CD14-positive monocyte (primary cell): ENCODE data around the gene STX4. TPM values are rescaled to one million over a fixed set of nuclear protein-coding genes. Genes with fewer than 3 reads are reported as not detected.

Experiments
- DNase-seq, 3 donors: peaks; one replicate each; pipeline ENCODE4 v3.0.0-alpha.2; 2011 to 2022
- H2AFZ ChIP-seq: 2 replicates; pipeline ENCODE4 v1.6.0; 2012; ENCODE audit warnings: mild to moderate bottlenecking, low read depth, low read length, inconsistent platforms; ENCODE audit not compliant: insufficient read depth, poor library complexity, severe bottlenecking
- H3K27ac ChIP-seq, 2 donors: 1 replicate in 1 of 2; 2 replicates in 1 of 2; pipeline ENCODE4 v1.5.1; 2012 to 2013; ENCODE audit warnings: low read length in 2 of 2, control low read depth in 1 of 2, inconsistent platforms in 1 of 2, low read depth in 1 of 2, mild to moderate bottlenecking in 1 of 2
- H3K27me3 ChIP-seq, 2 donors: one replicate each; pipeline versions ENCODE4 v1.6.0 to v1.6.1; 2011 to 2013; ENCODE audit warnings: low read length in 2 of 2; ENCODE audit not compliant: control insufficient read depth in 2 of 2, insufficient read depth in 2 of 2
- H3K36me3 ChIP-seq, 2 donors: replicated peaks in 1 of 2; 1 replicate in 1 of 2; 2 replicates in 1 of 2; pipeline versions ENCODE4 v1.5.1 to v1.6.1; 2012 to 2013; ENCODE audit warnings: low read length in 2 of 2, control low read depth in 1 of 2, inconsistent platforms in 1 of 2, mild to moderate bottlenecking in 1 of 2; ENCODE audit not compliant: insufficient read depth in 2 of 2, control insufficient read depth in 1 of 2
- H3K4me1 ChIP-seq, 2 donors: 1 replicate in 1 of 2; 2 replicates in 1 of 2; pipeline versions ENCODE4 v1.5.1 to v1.6.1; 2012 to 2013; ENCODE audit warnings: low read length in 2 of 2, control low read depth in 1 of 2, inconsistent platforms in 1 of 2, mild to moderate bottlenecking in 1 of 2, moderate library complexity in 1 of 2; ENCODE audit not compliant: insufficient read depth in 2 of 2, control insufficient read depth in 1 of 2
- H3K4me2 ChIP-seq: replicated peaks from 2 replicates; pipeline ENCODE3; 2012; ENCODE audit warnings: low read length, moderate library complexity, mild to moderate bottlenecking; ENCODE audit not compliant: poor library complexity, severe bottlenecking; ENCODE audit errors: extremely low read depth
- H3K4me3 ChIP-seq, 3 experiments: fragments of 200-600 bp in 1 of 3; sonication (generic) in 1 of 3; replicated peaks in 1 of 3; 1 replicate in 2 of 3; 2 replicates in 1 of 3; pipeline ENCODE4 v1.5.1; 2011 to 2013; ENCODE audit warnings: low read length in 3 of 3, mild to moderate bottlenecking in 3 of 3, control low read depth in 2 of 3, low read depth in 2 of 3, inconsistent platforms in 1 of 3, moderate library complexity in 1 of 3
- H3K79me2 ChIP-seq: 2 replicates; pipeline ENCODE4 v1.6.0; 2012; ENCODE audit warnings: mild to moderate bottlenecking, control low read depth, inconsistent platforms, low read length, moderate library complexity; ENCODE audit not compliant: insufficient read depth
- H3K9ac ChIP-seq: 2 replicates; pipeline ENCODE4 v1.6.0; 2017; ENCODE audit warnings: low read length, mild to moderate bottlenecking; ENCODE audit not compliant: insufficient read depth, poor library complexity, severe bottlenecking
- H3K9me3 ChIP-seq, 2 donors: replicated peaks in 1 of 2; 1 replicate in 1 of 2; 2 replicates in 1 of 2; pipeline versions ENCODE4 v1.5.1 to v1.6.1; 2012 to 2013; ENCODE audit warnings: low read length in 2 of 2, control low read depth in 1 of 2; ENCODE audit not compliant: control insufficient read depth in 1 of 2, insufficient read depth in 1 of 2
- H4K20me1 ChIP-seq: 2 replicates; pipeline ENCODE4 v1.6.0; 2012; ENCODE audit warnings: mild to moderate bottlenecking, low read length, control low read depth, moderate library complexity; ENCODE audit not compliant: insufficient read depth
- H3K27ac Mint-ChIP-seq, 7 donors: one replicate each; pipeline ENCODE4 v1.8.0; 2020; ENCODE audit warnings: mild to moderate bottlenecking in 7 of 7, mixed read lengths in 7 of 7, moderate library complexity in 6 of 7, inconsistent platforms in 2 of 7
- H3K27me3 Mint-ChIP-seq, 3 donors: one replicate each; pipeline ENCODE4 v1.8.0; 2021 to 2022; ENCODE audit warnings: low read depth in 3 of 3, mild to moderate bottlenecking in 3 of 3, mixed read lengths in 3 of 3, moderate library complexity in 3 of 3, inconsistent platforms in 1 of 3
- H3K36me3 Mint-ChIP-seq, 2 donors: one replicate each; pipeline ENCODE4 v1.8.0; 2020; ENCODE audit warnings: mixed read lengths in 2 of 2, inconsistent platforms in 1 of 2, mild to moderate bottlenecking in 1 of 2
- H3K4me1 Mint-ChIP-seq: one replicate; pipeline ENCODE4 v1.8.0; 2020; ENCODE audit warnings: mild to moderate bottlenecking, mixed read lengths
- H3K4me3 Mint-ChIP-seq, 2 donors: one replicate each; pipeline ENCODE4 v1.8.0; 2020; ENCODE audit warnings: mild to moderate bottlenecking in 2 of 2, mixed read lengths in 2 of 2, moderate library complexity in 1 of 2
- H3K9me3 Mint-ChIP-seq, 7 donors: one replicate each; pipeline ENCODE4 v1.8.0; 2020 to 2022; ENCODE audit warnings: mixed read lengths in 7 of 7, mild to moderate bottlenecking in 6 of 7, moderate library complexity in 6 of 7, inconsistent platforms in 2 of 7
- WGBS: methylation state at CpG from one replicate; pipeline ENCODE4 v1.1.5; 2013; ENCODE audit warnings: missing lambda C conversion rate; ENCODE audit not compliant: insufficient coverage; 5-methylcytosine and 5-hydroxymethylcytosine counted together
- intact Hi-C, 2 donors: fragments of 100-400 bp; cut with micrococcal nuclease; formaldehyde crosslinking; loops; one replicate each; pipeline versions ENCODE4 v1.15.0 to v1.15.1; 2023
- polyA plus RNA-seq, 3 donors: library from polyadenylated mRNA; depleted of rRNA in 1 of 3; unstranded in 2 of 3; stranded (reverse) in 1 of 3; fragments of 300-500 nt in 2 of 3; fragments of >200 nt in 1 of 3; fragmentation: Illumina TruSeq in 2 of 3; gene quantifications; 1 replicate in 2 of 3; 2 replicates in 1 of 3; pipeline ENCODE4 v1.2.3, GENCODE V29; 2012 to 2021
- TF ChIP-seq, protein P1 (sequence below): fragments of 200-600 bp; IDR thresholded peaks from one replicate; pipeline ENCODE4 v1.8.0; 2022; ENCODE audit warnings: antibody characterized with exemption, mild to moderate bottlenecking

STX4 gene
- polyA plus RNA-seq, 3 donors = 18.6 to 186 (median 21.8) TPM

DNA sequence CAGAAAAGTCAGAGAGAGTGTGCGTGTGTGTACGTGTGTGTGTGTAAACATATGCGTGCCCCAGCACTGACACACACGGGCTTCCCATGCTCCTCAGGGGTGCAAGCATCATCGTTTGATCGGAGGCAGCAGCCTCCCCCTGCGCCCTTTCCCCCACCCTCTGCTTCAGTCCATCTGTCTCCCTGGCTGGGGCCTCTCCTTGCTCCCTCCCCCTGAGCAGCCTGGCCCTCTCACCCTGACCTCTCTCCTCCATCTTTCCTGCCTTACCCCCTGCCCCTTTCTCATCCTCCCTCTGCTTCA, 27.3 kb upstream of the STX4 start:
- no peaks in the 10 kb centered on the region for H3K36me3 ChIP-seq
- H4K20me1 ChIP-seq = no peaks in the 10 kb centered on the region
- H3K4me3 ChIP-seq = no peak overlapping the region
- WGBS = 76% methylated on average over 7 of the region's 7 CpGs
- no peaks in the 10 kb centered on the region for H3K79me2 ChIP-seq
- peaks cover 3% of the 10 kb centered on the region for H3K4me1 Mint-ChIP-seq
- H3K9me3 Mint-ChIP-seq = peaks cover 0 to 6% (median 3%) of the 10 kb centered on the region in 7 donors
- intact Hi-C loops = no loop called here
- H3K9ac ChIP-seq = no peak overlapping the region
- no peak overlapping the region for H3K27ac Mint-ChIP-seq
- H3K27ac ChIP-seq = no peak overlapping the region
- peaks cover 4 to 23% of the 10 kb centered on the region in 2 donors for H3K27me3 ChIP-seq
- H3K9me3 ChIP-seq = no peaks in the 10 kb centered on the region
- peaks cover 30 to 51% (median 32%) of the 10 kb centered on the region in 3 donors for H3K27me3 Mint-ChIP-seq
- no peak overlapping the region for H3K4me2 ChIP-seq
- peaks cover 0 to 5% of the 10 kb centered on the region in 2 donors for H3K36me3 Mint-ChIP-seq
- no peaks in the 10 kb centered on the region for H3K4me1 ChIP-seq
- no peak overlapping the region for H2AFZ ChIP-seq
- DNase-seq = no peak
- no peak overlapping the region for H3K4me3 Mint-ChIP-seq
- TF ChIP-seq, protein P1, sequence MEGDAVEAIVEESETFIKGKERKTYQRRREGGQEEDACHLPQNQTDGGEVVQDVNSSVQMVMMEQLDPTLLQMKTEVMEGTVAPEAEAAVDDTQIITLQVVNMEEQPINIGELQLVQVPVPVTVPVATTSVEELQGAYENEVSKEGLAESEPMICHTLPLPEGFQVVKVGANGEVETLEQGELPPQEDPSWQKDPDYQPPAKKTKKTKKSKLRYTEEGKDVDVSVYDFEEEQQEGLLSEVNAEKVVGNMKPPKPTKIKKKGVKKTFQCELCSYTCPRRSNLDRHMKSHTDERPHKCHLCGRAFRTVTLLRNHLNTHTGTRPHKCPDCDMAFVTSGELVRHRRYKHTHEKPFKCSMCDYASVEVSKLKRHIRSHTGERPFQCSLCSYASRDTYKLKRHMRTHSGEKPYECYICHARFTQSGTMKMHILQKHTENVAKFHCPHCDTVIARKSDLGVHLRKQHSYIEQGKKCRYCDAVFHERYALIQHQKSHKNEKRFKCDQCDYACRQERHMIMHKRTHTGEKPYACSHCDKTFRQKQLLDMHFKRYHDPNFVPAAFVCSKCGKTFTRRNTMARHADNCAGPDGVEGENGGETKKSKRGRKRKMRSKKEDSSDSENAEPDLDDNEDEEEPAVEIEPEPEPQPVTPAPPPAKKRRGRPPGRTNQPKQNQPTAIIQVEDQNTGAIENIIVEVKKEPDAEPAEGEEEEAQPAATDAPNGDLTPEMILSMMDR = no peak

DNA sequence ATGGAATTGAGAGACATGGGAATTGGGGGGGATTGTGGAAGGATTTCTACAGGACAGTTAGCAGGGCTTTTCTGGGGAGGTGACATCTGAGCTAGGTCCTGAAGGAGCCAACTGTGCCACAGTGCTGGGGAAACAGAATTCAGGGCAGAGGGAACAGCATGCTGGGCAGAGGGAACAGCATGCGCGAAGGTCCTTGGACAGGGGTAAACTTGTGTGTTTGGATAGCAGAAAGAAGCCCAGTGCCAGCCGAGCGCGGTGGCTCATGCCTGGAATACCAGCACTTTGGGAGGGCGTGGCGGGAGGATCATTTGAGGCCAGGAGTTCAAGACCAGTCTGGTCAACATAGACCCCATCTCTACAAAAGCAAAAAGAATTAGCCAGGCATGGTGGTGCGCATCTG, 26.8 kb upstream of the STX4 start:
- Mint-ChIP-seq H3K4me1 (peaks cover 6% of the 10 kb centered on the region), H3K9me3 (peaks cover 0 to 11% (median 4%) of the 10 kb centered on the region in 7 donors), H3K4me3 (peak overlapping the region in 1 of 2 donors; percentile 24), H3K27ac (no peak overlapping the region), H3K36me3 (peaks cover 0 to 10% of the 10 kb centered on the region in 2 donors), H3K27me3 (peaks cover 35 to 57% (median 38%) of the 10 kb centered on the region in 3 donors)
- no peak overlapping the region for H2AFZ ChIP-seq
- no peaks in the 10 kb centered on the region for H3K79me2 ChIP-seq
- no peaks in the 10 kb centered on the region for H3K36me3 ChIP-seq
- TF ChIP-seq, protein P1 = no peak
- no peak overlapping the region for H3K9ac ChIP-seq
- H3K4me2 ChIP-seq = no peak overlapping the region
- WGBS = 95% methylated on average over 3 of the region's 8 CpGs
- no peak for DNase-seq
- H4K20me1 ChIP-seq = no peaks in the 10 kb centered on the region
- H3K27me3 ChIP-seq = peaks cover 9 to 28% of the 10 kb centered on the region in 2 donors
- no peaks in the 10 kb centered on the region for H3K9me3 ChIP-seq
- intact Hi-C loops = no loop called here
- no peaks in the 10 kb centered on the region for H3K4me1 ChIP-seq
- no peak overlapping the region for H3K4me3 ChIP-seq
- no peak overlapping the region for H3K27ac ChIP-seq
